AG09319 (cell line): ENCODE data around the gene ZBTB40.

Experiments used
- DNase-seq: peaks from one replicate; pipeline ENCODE4 v3.0.0-alpha.2; 2010; ENCODE audit warnings: low read depth; ENCODE audit errors: extremely low read depth
- CTCF ChIP-seq: IDR thresholded peaks from 2 replicates; pipeline ENCODE4 v1.5.1; 2011; ENCODE audit warnings: low read depth, mild to moderate bottlenecking, inconsistent platforms, low read length, moderate library complexity

The ZBTB40 gene

GRCh38 chr1:22527555-22528296, 76.1 kb downstream of the ZBTB40 start:
- TF ChIP-seq CTCF: no peak
- no peak for DNase-seq

GRCh38 chr1:22528451-22528850, 76.8 kb downstream of the ZBTB40 start:
- no peak for TF ChIP-seq CTCF
- no peak for DNase-seq

GRCh38 chr1:22529901-22530621, 78.4 kb downstream of the ZBTB40 start:
- TF ChIP-seq CTCF: no peak
- DNase-seq: peak; percentile 10

GRCh38 chr1:22530715-22531114, 79.1 kb downstream of the ZBTB40 start:
- TF ChIP-seq CTCF: no peak
- no peak for DNase-seq

- no peak for DNase-seq
Observed at GRCh38 chr1:22531251-22531650, 79.6 kb downstream of the ZBTB40 start.

GRCh38 chr1:22533244-22533895, 81.7 kb downstream of the ZBTB40 start:
- TF ChIP-seq CTCF: no peak
- DNase-seq: no peak

More at GRCh38 chr1:22531251-22531650, 79.6 kb downstream of the ZBTB40 start:
- TF ChIP-seq CTCF: no peak

- no peak for DNase-seq
- TF ChIP-seq CTCF: no peak
Observed at GRCh38 chr1:22534951-22535350, 83.3 kb downstream of the ZBTB40 start.
